Ramos (cell line): Measurements from ENCODE around the gene ZMIZ1.

Experiments
- in situ Hi-C: fragments of 300-500 bp; cut with MboI; formaldehyde crosslinking; loops from one replicate; pipeline ENCODE4 v1.14.3; 2022; ENCODE audit warnings: low sequenced_read_pairs; ENCODE audit not compliant: unreplicated experiment

Gene ZMIZ1

GRCh38 chr10:79106256-79107050 lies 37.7 kb downstream of the ZMIZ1 start:
- in situ Hi-C loops: no loop called here

DNA sequence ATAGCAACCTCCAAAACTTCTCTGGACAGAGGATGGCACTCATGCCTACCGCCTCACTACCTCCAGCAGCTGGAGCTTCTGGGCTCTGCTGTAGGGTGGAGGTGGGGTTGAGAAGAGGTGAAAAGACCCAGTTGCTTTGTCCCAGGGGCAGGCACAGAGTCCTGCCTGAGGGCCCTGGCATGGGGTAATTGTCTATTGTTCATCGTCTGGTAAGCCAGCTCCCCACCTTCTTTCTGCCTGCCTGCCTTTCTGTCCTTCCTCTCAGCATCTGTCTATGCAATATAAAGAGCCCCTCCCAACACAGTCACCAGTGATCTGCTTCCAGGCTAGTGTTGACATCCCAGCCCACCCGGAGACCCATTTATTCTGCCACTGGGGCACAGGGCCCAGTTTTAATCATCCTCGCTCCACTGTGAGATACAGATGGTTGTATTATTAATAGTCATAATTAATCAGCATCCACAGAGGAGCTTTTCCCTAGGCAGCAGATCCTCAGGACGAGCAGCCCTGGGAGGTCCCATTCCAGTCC lies 39.0 kb downstream of the ZMIZ1 start:
- in situ Hi-C loops: no loop called here

DNA sequence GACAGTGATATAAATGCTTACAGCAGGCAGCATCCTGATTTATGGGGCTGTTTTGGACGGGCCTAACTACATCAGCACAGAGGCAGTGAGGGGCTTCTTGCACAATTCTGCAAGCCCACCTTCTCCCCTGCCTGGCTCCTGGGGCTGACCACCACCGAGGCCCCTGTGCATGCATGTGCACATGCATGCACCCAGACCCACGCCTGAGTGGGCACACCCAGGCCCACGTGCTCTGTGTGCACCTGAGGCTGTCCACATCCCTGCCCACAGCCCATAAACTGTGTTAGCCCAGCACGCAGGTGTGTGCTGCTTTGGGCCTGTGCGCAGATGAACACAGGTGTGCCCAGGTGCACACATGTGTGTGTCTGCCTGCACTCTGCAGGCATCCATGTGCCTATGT lies 40.0 kb downstream of the ZMIZ1 start:
- in situ Hi-C loops: no loop called here

- in situ Hi-C loops: no loop called here
These were observed 42.7 kb downstream of the ZMIZ1 start for GRCh38 chr10:79111427-79111826.

DNA sequence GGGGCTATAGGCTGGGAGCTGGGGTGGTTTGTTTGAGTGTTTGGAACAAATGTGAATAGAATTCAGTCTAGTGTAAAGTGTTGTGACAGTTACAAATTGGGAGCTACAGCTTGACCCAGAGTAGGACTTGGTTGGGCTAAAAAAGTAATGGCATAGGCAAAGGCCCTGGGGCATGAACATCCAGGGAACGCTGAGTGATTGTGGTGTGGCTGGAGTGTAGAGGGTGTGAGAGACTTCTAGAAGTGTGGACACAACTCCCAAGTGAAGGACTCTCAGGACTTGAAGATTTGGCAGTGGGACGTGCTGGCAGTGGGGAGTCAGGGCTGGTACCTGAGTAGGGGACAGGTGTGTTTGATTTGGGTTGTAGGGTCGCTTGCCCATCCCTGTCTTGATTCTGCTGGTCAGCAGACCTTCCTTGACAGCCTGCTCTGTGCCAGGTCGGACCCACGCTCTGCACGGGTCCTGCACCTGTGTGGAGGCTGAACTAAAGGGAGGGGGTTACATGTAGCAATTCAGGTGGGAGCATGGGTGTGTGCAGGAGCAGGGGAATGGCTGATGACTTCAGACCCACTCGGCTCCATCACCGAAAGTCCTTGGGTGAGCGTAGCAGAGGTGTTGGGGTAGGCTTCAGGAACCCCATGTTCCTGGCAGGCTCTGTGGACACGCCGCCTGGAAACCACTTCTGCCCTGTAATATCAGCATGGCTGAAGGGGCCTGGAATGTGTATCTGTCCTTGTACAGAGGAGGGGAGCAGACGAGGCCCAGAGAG lies 43.3 kb downstream of the ZMIZ1 start:
- in situ Hi-C loops: no loop called here

DNA sequence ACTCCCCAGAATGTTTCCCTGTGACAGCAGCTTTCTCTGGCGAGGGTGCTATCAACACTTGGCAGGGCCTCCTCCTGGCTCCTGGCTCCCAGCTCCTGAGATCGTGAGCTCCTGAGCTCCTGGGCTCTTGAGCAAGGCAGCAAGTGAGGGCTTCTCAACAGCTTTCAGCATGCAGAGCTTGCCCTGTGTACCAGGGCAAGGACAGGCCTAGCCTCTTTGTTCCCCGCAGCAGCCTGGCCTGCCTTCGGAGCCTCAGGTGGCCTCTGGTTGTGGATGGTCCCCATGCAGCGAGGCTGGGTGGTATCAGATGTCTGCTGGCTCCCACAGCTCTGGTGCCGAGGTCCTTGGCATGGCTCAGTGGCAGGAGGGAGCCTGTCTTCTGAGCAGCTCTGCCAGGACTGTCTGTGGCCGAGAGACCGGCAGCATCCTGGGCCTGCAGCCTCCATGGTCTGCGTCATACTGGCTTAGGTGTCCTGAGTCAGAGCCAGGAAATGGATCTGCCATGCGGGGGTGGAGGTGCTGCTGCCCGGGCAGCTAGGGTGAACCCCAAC lies 44.2 kb downstream of the ZMIZ1 start:
- in situ Hi-C loops: no loop called here

GRCh38 chr10:79113827-79114226 lies 45.1 kb downstream of the ZMIZ1 start:
- in situ Hi-C loops: no loop called here

DNA sequence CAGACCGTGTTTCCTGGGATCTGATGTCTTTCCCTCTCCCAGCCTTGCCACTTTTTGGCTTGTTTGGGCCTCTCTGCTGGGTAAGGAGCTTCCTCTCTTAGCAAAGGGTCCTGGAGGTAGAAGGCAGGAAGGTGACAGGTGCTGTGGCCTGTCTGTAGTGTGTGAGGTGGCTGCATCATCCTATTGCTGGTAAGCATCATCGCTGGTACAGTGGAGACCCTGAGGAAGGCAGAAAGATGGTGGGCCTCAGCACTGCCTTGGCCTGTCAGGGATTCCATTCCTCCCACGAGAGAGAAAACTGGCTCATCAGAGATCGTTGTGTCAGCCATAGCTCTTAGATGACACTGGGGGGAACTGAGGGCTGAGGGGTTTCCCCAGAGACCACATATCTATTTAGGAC lies 46.5 kb downstream of the ZMIZ1 start:
- in situ Hi-C loops: no loop called here

DNA sequence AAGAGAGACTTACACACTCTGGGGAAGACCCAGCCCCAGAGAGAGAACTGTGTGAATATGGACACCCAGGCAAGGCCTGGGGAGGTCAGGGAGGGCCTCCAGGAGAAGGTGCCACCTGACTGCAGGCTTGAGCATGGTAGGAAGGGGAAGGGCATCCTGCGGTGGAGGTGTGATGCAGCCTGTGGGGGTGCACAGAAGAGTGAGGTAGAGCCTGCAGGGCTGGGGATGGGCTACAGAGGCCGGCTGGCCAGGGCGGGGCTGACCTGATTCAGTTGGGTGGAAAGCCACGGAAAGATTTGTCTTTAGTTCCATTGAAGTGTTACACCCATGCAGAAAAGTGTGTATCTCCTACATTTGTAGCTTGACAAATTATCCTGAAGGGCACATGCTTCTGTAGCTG lies 47.6 kb downstream of the ZMIZ1 start:
- in situ Hi-C loops: no loop called here

DNA sequence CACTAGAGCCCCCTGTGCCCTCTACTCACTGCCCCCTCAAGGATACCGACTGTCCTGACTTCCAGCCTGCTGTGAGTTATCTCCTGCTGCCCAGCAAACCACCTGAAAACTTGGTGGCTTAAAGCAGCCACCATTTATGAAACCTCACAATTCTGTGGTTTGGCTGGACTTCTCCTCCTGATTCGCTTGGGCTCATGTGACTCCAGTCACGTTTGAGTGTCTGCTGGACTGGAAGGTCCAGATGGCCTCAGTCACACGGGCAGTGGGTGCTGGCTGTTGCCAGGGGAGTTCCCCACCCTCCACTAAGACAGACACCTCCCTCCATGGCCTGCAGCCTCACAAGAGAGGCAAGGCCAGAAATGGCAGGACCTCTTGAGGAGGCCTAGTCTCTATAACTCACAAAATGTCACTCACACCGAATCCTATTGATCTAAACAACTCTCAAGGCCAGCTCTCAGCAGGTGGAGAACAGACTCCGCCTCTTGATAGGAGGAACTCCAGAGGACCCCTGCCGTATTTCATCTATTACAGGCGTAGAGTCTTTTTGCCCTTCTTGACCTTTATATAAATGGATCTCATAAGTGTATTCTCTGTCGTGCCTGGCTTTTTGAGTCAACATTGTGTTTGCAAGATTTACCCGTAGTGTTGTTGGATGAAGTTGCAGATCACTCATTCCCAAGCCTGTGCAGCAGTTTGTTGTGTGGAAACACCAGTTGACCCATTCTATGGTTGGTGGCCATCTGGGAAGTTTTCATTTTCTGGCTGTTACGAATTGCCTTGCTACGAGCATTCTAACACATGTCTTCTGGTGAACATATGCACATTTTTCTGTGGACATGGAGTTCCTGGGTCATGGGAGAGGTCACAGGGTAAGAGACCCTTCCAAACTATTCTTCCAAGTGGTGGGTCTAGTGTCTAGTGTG lies 48.3 kb downstream of the ZMIZ1 start:
- in situ Hi-C loops: no loop called here

DNA sequence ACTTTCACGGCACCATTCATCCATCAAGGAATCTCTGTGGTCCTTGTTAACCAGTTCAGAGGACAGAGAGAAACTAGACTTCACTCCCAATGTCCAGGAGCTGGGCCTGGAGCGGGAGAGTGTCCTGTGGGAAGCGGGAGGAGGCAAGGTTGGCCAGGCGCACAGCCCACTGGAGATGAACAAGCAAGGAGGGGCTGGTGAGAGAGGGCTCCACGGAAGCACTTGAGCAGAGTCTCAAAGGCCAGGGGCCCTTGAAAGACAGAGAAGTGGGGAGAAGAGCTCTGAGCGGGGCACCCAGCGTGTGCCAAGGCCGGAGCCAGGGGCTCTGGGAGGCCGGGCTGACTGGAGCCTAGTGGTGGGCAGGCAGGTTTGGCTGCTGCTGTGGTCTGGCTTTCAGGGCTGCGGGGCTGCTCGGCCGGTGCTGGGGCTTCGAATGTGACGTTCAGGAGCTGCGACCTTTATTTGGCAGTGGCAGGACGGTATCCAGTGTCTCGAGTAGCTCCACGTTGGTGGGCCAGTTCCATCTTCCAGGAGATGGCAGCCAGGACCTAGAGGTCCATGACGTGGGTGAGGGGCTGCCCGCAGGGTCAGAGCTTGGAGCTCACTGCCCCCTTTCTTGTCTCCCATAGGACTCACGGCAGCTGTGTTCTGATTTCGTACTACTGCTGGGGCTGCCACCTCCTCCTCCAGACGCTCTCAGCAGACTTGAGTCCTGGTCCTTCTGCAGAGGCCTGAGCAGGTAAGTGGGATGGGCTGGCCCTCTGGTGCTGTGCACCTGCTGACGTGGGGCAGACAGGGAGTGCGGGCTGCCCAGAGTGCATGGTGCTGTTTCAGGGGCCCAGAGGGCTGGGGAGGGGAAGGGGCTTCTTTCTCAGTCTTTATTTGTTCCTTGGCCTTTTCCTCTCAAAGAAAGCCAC lies 49.8 kb downstream of the ZMIZ1 start:
- in situ Hi-C loops: no loop called here

- in situ Hi-C loops: no loop called here
These were observed 50.5 kb downstream of the ZMIZ1 start for GRCh38 chr10:79119306-79119705.

- in situ Hi-C loops: no loop called here
These were observed 54.8 kb downstream of the ZMIZ1 start for GRCh38 chr10:79123547-79123963.

GRCh38 chr10:79124066-79124465 lies 55.3 kb downstream of the ZMIZ1 start:
- in situ Hi-C loops: no loop called here

DNA sequence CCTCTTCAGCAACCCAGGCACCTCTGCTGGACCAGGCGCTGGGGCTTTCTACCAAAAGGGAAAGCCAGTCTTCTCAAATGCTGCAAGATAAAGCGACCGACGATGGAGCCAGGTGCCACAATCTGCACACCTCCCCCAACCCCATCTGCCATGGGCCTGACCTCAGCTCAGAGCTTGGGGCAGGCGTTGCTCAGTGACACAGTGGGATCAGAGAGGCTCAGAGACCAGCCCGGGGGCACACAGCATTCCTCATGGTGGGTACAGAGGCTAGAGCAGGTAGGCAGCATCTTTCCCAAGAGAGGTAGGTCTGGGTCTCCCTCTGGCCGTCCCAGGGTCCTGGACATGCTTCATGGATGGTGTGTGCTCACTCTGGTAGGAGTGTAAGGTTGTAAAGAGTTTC lies 56.3 kb downstream of the ZMIZ1 start:
- in situ Hi-C loops: no loop called here

GRCh38 chr10:79126351-79127080 lies 57.8 kb downstream of the ZMIZ1 start:
- in situ Hi-C loops: no loop called here

DNA sequence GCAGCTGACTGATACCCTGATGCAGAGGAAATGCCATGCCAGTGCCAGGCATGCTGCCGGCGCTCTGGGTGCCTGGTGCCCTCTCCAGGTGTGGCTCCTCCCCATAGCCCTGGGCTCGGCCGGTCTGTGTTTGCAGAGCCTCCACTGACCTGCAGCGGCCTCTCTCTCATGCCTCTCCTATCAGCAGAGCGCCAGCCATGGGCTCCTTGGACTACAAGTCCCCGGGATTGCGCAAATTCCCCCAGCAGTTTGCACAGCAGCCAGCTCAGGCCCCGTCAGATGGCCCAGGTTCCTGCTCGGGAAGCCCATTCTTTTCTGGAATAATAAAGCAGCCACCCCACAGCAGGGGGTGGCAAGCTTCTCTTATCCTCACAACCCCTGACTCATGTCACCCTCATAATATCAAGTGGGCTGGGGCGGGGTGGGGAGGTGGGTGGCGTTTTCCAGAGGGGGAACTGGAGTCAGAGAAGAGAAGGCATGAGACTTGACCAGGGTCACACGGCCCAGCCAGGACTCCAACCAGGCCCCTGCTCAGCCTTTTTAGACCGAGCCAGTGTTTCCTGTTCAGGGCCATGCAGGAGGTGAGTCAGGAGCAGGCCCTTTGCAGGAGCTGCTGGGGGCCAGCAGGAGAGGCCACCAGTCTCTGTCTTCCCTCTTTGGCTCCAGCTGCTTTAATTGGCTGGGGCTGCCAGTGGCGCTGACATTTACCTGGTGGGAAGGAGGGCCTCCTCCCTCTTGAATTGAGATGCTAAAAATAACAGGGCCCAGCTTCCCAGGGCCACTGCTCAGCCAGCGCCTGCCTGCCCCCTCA lies 58.6 kb downstream of the ZMIZ1 start:
- in situ Hi-C loops: no loop called here
